Measurements from ENCODE around the gene CDK6.

Gene CDK6

DNA sequence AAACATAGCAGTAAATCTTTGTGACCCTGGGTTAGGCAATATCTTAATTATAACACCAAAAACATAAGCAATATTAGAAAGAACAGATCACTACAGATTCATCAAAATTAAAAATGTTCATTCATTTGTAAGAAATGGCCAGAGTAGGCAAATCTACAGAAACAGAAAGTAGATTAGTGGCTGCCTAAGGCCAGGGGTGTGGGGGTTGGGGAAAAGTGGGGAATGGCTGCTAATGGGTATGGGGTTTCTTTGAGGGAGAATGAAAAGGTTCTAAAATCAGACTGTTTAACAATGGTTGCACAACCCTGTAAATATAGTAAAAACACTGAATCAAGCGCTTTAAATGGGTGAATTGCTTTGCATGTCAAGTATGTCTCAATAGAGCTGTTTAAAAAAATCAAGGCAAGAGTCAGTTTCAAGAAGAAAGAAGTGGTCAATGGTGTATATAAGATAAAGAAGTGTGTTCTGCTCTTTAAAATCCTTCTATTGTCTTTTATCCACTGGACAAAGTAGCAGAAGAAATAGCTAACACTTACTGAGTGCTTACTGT lies 42.6 kb downstream of the CDK6 start:
- DNase-seq (ENCODE audit: low read depth): no peak

- no peak for DNase-seq (ENCODE audit: low read depth)
Measured at GRCh38 chr7:92790992-92791391, 45.4 kb downstream of the CDK6 start.

DNA sequence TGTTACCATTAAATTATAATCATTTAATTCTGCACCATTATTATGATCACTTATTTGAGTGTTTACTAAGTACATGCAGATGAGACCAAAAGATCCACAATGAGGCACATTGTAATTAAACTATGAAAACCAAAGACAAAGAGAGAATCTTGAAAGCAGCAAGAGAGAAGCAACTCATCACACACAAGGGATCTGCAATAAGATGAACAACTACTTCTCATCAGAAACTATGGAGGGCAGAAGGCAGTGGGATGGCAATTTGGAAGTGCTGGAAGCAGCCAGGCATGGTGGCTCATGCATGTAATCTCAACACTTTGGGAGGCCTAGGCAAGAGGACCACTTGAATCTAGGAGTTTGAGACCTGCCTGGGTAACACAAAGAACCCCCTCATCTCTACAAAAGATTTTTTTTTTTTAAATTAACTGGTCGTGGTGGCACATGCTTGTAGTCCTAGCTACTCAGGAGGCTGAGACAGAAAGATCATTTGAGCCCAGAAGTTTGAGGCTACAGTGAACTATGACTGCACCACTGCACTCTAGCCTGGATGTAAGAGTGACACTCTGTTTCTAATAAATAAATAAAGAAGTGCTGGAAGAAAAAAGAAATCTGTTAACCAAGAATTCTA lies 47.7 kb downstream of the CDK6 start:
- no peak for DNase-seq (ENCODE audit: low read depth)

DNA sequence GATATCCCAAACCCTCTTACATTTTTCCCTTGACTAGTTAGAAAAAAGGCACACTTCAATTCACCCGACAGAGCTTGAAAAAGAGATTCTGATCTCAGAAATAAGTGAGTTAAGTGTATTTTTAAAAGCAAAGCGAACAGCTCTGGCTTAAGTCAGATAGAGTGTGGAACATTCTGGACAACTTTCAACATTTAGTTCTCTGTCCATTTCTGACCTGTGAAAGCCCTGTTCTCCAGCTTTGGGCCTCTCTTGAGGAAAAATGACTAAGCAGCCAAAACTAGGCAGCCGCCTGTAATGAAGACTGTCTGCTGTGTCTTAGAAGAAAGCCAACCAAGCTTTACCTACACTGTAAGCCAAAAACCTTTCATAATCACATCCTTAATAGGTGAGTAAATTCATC lies 50.5 kb downstream of the CDK6 start:
- DNase-seq (ENCODE audit: low read depth): no peak

- no peak for DNase-seq (ENCODE audit: low read depth)
Measured at GRCh38 chr7:92784935-92785334, 51.4 kb downstream of the CDK6 start.

GRCh38 chr7:92783260-92784201 lies 52.8 kb downstream of the CDK6 start:
- no peak for DNase-seq (ENCODE audit: low read depth)

DNA sequence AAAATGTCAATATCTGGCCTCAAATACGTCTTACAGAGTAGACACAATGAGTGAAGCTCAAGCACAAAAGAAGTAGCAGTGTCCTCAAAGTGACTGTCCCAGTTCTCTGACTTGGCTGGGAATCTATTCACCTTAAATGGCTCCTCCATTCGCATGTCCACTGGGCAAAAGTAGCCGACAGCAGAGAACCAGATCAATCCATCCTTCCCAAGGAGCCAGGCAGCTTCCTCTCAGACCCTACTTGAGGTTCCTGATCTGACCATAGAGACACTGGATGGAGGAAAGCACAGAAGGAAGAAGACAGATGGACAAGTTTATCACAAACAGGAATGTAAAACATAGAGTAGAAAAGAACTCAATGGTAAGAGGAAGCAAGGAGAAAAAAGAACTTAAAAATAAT lies 53.5 kb downstream of the CDK6 start:
- no peak for DNase-seq (ENCODE audit: low read depth)

GRCh38 chr7:92782236-92782635 lies 54.1 kb downstream of the CDK6 start:
- DNase-seq (ENCODE audit: low read depth): no peak

- DNase-seq (ENCODE audit: low read depth): no peak
Measured at GRCh38 chr7:92781117-92781720, 55.2 kb downstream of the CDK6 start.

DNA sequence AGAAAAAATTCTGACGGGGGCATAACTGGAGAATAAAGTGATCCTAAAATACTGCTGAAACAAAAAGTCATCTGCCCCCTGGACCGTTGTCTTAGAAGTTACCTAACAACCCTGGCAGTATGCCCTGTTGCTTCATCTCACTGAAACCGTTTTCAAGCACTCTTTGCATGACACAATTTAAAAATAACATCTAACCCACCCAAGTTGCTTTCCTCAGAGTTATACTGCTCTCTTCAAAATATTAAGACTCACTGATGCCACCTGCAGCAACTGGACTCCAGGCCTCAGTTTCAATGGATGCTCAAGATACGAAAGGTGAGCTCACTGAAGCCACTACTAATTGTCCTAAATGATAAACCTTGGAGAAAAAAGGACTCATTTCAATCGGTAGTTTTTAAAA lies 57.4 kb downstream of the CDK6 start:
- DNase-seq (ENCODE audit: low read depth): no peak

DNA sequence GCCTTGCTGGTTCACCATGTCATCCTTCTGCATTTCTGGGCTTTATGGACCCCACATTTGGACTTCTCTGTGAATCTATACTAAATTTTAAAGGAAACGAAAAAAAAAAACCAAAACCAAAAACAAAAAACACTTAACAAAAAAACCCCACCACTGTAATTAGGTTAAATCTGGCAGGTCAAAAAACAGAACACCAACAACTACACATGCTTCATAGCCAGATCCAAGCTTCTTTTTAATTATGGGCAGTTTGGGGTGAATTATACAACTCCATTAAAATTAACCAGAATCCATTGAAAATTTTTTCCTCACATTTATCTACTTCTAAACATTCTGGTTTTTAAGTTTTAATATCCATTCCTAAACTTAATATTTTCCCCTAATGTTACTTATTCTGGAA lies 58.4 kb downstream of the CDK6 start:
- no peak for DNase-seq (ENCODE audit: low read depth)

DNA sequence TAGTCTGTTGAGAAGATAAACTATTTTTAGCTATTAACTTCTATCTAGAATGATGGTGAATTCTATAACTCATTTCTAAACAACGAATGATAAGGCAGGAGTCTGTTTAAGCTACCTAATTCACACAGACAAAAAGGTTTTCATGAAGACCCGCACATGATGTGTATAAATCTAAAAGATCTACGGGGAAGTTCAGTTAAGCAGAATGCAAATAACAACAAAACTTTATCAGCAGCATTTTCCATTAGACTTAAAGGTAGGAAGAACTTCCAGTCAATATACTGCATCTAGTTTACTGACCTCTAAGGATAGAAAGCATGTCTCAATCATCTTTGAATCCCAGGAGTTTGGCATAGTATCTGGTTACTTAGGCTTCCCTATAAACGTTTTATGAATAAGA lies 62.6 kb downstream of the CDK6 start:
- DNase-seq (ENCODE audit: low read depth): no peak

DNA sequence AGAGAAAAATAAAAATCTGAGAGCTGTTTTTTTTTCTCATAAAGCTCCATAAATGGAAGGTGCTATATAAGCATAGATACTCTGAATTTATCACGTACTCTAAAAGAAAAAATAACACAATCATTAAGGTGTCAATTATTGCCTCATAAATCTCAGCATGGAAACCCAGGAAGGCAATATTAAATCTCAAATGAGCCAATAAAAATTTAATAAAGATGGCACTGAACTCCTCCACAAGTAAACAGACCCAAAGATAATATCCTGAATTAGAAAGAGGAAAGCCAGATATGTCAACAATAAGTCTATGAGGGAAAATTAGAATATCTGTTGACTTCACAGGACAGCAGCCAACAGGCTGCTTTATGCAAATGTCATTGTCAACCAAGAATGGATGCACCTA lies 66.5 kb downstream of the CDK6 start:
- DNase-seq (ENCODE audit: low read depth): no peak

GRCh38 chr7:92769394-92769699 lies 67.0 kb downstream of the CDK6 start:
- DNase-seq (ENCODE audit: low read depth): no peak

DNA sequence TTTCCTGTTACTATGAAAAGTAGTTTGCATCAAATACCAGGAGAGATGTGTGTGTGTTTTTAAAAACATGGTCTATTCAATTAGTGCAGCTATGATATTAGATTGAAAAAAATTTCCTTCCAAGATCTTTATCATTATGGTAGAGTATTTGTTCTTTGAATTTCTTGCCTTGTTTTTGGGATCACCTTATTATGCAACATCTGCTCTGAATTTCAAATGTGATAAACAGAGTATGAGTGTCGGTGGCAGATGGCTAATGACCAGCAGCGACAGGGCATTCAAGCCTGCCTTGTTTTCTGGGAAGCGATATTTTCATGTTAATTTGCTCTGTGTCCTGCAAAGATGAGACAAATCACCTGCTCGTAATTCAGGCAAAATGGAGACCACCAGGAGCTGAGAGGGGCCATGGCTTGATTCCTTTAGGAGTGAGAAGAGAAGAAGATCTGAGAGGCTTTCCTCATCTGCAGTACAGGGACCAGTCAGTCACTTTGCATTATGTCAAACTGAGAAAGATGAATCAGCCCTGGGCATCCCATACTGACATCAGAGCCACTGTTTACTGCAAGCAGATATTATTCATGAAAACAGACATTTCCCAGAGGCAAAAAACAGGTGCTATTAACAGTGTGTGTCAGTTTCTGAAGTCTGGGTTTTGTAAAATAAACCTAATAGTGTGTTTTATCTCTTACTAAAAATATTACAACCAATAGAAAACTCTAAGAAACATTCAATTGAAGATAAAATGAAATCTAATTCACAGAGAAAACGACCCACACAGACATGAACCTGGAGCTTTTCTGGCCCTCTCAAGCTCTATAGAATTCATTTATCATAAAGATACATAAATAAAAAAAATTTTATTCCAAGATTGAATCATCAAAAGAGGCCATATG lies 67.6 kb downstream of the CDK6 start:
- DNase-seq (ENCODE audit: low read depth): no peak

GRCh38 chr7:92767437-92767836 lies 68.9 kb downstream of the CDK6 start:
- DNase-seq (ENCODE audit: low read depth): no peak

- no peak for DNase-seq (ENCODE audit: low read depth)
Measured at GRCh38 chr7:92766461-92767003, 69.8 kb downstream of the CDK6 start.

DNA sequence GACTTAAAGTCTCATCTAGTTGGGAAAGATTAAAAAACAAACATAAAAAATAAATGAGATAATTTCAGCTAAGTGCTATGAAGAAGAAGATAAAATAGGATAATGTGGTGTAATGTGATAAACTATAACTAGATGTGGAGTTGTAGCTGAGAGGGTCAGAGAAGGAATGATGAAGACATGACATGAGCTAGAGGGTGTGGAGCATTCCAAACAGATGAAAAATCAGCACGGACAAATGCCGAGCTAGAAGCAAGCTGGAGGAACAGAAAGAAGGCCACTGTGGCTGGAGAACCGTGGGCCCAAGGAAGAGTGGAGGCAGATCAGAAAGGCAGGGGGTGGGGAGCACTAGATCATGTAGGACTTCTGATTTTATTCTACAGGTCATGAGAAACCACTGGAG lies 70.6 kb downstream of the CDK6 start:
- no peak for DNase-seq (ENCODE audit: low read depth)

DNA sequence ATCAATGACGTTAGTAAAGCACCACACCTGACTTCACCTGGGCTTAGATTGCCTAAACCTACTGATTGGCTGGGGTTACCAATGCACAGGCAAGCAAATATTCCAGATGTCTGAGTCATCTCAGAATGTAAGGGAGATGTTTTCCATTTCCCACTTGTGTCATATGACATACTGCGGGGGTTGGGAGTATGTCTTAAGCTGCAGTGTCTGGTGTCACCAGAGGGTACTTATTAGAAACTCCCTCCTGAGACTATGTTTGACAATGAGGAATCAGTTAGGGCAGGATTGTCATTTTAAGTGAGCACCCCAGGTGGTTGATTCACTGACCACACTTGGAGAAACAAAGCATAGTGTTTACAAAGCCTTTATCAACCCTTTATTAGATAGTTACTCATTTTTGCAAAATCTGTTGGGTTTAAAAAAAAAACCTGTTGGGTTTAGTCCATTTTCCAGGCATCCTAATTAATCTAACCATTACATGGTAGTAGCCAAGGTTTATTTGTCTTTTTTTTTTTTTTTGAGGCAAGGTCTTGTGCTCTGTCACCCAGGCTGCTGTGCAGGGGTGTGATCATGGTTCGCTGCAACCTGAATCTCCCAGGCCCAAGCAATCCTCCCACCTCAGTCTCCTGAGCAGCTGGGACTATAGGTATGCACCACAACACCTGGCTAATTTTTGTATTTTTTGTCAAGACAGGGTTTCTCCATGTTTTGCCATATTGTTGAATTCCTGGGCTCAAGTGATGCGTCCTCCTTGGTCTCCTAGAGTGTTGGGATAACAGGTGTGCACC lies 72.5 kb downstream of the CDK6 start:
- DNase-seq (ENCODE audit: low read depth): no peak

GRCh38 chr7:92762851-92763250 lies 73.5 kb downstream of the CDK6 start:
- no peak for DNase-seq (ENCODE audit: low read depth)

Measured in stimulated activated CD8-positive, alpha-beta memory T cell treated with anti-CD3 and anti-CD28 coated beads, Interleukin-12 subunit alpha, Interleukin-12 subunit beta, amount 100 ng/mL, for 1 hour (primary cell).